GM19099 (cell line): Measurements from ENCODE around the gene IFFO2.

Source experiments
- POLR2A ChIP-seq: IDR thresholded peaks from 3 replicates; pipeline ENCODE4 v1.6.1; 2011; ENCODE audit warnings: low read depth; ENCODE audit not compliant: insufficient read length; ENCODE audit errors: extremely low read depth

IFFO2 gene

GRCh38 chr1:18936471-18936813 lies 20.0 kb downstream of the IFFO2 start:
- no peak for TF ChIP-seq POLR2A

GRCh38 chr1:18934205-18935000 lies 22.1 kb downstream of the IFFO2 start:
- no peak for TF ChIP-seq POLR2A

GRCh38 chr1:18932879-18933278 lies 23.6 kb downstream of the IFFO2 start:
- TF ChIP-seq POLR2A, result no peak

- no peak for TF ChIP-seq POLR2A
These were observed 24.1 kb downstream of the IFFO2 start for GRCh38 chr1:18932387-18932786.

- no peak for TF ChIP-seq POLR2A
These were observed 24.7 kb downstream of the IFFO2 start for GRCh38 chr1:18931730-18932129.

GRCh38 chr1:18929686-18930085 lies 26.8 kb downstream of the IFFO2 start:
- no peak for TF ChIP-seq POLR2A

- TF ChIP-seq POLR2A, result no peak
These were observed 27.5 kb downstream of the IFFO2 start for GRCh38 chr1:18928985-18929384.

- no peak for TF ChIP-seq POLR2A
These were observed 28.1 kb downstream of the IFFO2 start for GRCh38 chr1:18928406-18928805.

GRCh38 chr1:18927654-18928272 lies 28.7 kb downstream of the IFFO2 start:
- TF ChIP-seq POLR2A, result peak; percentile 25

GRCh38 chr1:18927082-18927653 lies 29.3 kb downstream of the IFFO2 start:
- TF ChIP-seq POLR2A, result no peak

- TF ChIP-seq POLR2A, result peak; percentile 57
These were observed 30.0 kb downstream of the IFFO2 start for GRCh38 chr1:18926315-18927081.

GRCh38 chr1:18925279-18925678 lies 31.2 kb downstream of the IFFO2 start:
- TF ChIP-seq POLR2A, result no peak

- no peak for TF ChIP-seq POLR2A
These were observed 32.2 kb downstream of the IFFO2 start for GRCh38 chr1:18924221-18924691.

- no peak for TF ChIP-seq POLR2A
These were observed 32.7 kb downstream of the IFFO2 start for GRCh38 chr1:18923756-18924211.
